Measurements from ENCODE around the gene CASP8AP2.
A peak's percentile ranks its signal among the peaks of the same experiment; 100 is the strongest.
"Not testable (repeated sequence)": the region's sequence is repeated elsewhere in the genome, so short reads cannot be mapped to it uniquely, and the experiment has no call there.

The CASP8AP2 gene

GRCh38 chr6:89890845-89891528 is 61.3 kb downstream of the CASP8AP2 start:
- DNase-seq, result not testable (repeated sequence)

DNA sequence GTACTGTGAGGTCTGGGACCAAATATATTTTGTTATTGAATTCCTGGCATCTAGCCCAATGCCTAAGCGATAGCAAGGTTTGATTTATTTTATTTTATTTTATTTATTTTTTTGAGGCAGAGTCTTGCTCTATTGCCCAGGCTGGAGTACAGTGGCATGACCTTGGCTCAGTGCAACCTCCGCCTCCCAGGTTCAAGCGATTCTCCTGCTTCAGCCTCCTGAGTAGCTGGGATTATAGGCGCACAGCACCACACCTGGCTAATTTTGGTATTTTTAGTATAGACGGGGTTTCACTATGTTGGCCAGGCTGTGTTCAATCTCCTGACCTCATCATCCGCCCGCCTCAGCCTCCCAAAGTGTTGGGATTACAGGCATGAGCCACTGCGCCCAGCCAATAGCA is 62.9 kb downstream of the CASP8AP2 start:
- DNase-seq, result not testable (repeated sequence)

DNA sequence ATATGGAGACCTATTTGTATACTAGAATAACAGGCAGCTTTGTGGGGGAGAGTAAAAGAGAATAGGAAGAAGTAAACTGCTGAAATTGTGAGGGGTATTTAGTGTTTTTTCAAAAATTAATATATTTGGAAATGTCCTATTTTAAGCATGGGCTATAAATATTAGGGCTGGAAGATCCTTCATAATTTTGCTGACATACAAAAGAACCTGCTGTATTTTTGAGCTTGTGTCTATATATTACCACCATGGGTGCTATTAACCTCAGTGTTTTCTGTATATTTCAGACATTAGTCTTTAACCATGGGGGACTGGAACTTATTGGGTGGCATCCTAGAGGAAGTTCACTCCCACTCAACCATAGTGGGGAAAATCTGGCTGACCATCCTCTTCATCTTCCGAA is 64.5 kb downstream of the CASP8AP2 start, which contains the start of gene GJA10:
TSS of gene GJA10 (plus strand) at position 301 of the 400 bp plus-strand sequence. CDS start at position 301, 0 bp downstream.
- DNase-seq, result no peak

DNA sequence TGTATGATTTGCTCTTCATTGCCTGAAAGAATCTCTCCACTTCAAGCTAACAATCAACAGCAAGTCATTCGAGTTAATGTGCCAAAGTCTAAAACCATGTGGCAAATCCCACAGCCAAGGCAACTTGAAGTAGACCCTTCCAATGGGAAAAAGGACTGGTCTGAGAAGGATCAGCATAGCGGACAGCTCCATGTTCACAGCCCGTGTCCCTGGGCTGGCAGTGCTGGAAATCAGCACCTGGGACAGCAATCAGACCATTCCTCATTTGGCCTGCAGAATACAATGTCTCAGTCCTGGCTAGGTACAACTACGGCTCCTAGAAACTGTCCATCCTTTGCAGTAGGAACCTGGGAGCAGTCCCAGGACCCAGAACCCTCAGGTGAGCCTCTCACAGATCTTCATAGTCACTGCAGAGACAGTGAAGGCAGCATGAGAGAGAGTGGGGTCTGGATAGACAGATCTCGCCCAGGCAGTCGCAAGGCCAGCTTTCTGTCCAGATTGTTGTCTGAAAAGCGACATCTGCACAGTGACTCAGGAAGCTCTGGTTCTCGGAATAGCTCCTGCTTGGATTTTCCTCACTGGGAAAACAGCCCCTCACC is 65.7 kb downstream of the CASP8AP2 start:
- peak; percentile 6 for DNase-seq

GRCh38 chr6:89910001-89910901 is 80.6 kb downstream of the CASP8AP2 start:
- DNase-seq, result not testable (repeated sequence)

DNA sequence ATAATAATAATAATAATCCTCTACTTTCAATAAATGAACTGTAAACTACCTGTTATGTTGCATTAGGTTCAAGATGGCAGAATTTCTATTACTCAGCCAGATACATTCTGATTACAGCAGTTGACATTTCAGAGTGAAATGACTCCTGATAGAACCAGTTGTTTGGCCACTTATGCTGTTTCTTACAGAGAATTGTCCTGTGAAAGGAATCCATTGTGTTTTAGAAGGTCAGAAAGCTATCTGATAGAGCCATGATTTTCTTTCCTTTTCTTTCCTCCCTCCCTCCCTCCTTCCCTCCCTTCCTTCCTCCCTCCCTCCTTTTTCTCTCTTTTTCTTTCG is 81.2 kb downstream of the CASP8AP2 start:
- DNase-seq, result no peak

- no peak for DNase-seq
These were observed 86.6 kb downstream of the CASP8AP2 start for GRCh38 chr6:89916136-89916920.

- no peak for DNase-seq
These were observed 87.5 kb downstream of the CASP8AP2 start for GRCh38 chr6:89917216-89917615.

GRCh38 chr6:89917801-89918366 is 88.2 kb downstream of the CASP8AP2 start:
- DNase-seq, result no peak

All from activated CD4-positive, alpha-beta T cell treated with anti-CD3 and anti-CD28 coated beads, Interleukin-2, Interleukin-6, amounts not matched to agents 100 ng/mL and 50 ng/mL, durations not matched to agents 16 hours and 8 hours (primary cell).